HG03460 (cell line): ENCODE data around the gene PCDHGA11.
"Not testable (repeated sequence)": the region's sequence is repeated elsewhere in the genome, so short reads cannot be mapped to it uniquely, and the experiment has no call there.

Source experiments
- ATAC-seq: cut with Tn5 transposase; IDR thresholded peaks from one replicate; pipeline ENCODE4 v1.9.1; 2021; ENCODE audit not compliant: unreplicated experiment

PCDHGA11 gene

GRCh38 chr5:141430332-141431113, 9.7 kb downstream of the PCDHGA11 start, which contains the start of gene PCDHGA12:
Gene PCDHGA12, plus strand, starts transcription at chr5:141430507. Its CDS starts 253 bp downstream, at chr5:141430760.
- ATAC-seq: peak; percentile 52

GRCh38 chr5:141431286-141431685, 10.4 kb downstream of the PCDHGA11 start:
- ATAC-seq: no peak

GRCh38 chr5:141432308-141432707, 11.5 kb downstream of the PCDHGA11 start:
- not testable (repeated sequence) for ATAC-seq

- not testable (repeated sequence) for ATAC-seq
Observed at GRCh38 chr5:141432726-141433125, 11.9 kb downstream of the PCDHGA11 start.

- no peak for ATAC-seq
Observed at GRCh38 chr5:141434006-141434405, 13.2 kb downstream of the PCDHGA11 start.

GRCh38 chr5:141437221-141437620, 16.4 kb downstream of the PCDHGA11 start:
- ATAC-seq: no peak

- ATAC-seq: no peak
Observed at GRCh38 chr5:141439411-141440141, 18.7 kb downstream of the PCDHGA11 start.

- no peak for ATAC-seq
Observed at GRCh38 chr5:141440341-141440740, 19.5 kb downstream of the PCDHGA11 start.

GRCh38 chr5:141441571-141442170, 20.8 kb downstream of the PCDHGA11 start:
- no peak for ATAC-seq

- no peak for ATAC-seq
Observed at GRCh38 chr5:141465351-141465750, 44.5 kb downstream of the PCDHGA11 start.
